ENCODE data around the gene VPS25. TPM values are rescaled to one million over a fixed set of nuclear protein-coding genes. Genes with fewer than 3 reads are reported as not detected.

VPS25 gene
- total RNA-seq, 1 donor from 2014 or later, result 76.5 TPM

GRCh38 chr17:42772945-42773289, 332 bp upstream of the VPS25 start:
- Mint-ChIP-seq H3K9me3 (ENCODE audit: low read depth) (no peaks in the 10 kb centered on the region), H3K27ac (peak overlapping the region; percentile 97), H3K36me3 (ENCODE audit: insufficient read depth) (peaks cover 8% of the 10 kb centered on the region), H3K4me1 (ENCODE audit: low read depth) (peaks cover 21% of the 10 kb centered on the region), H3K27me3 (peaks cover 6% of the 10 kb centered on the region), H3K4me3 (ENCODE audit: low read depth) (peak overlapping the region; percentile 100)
- TF ChIP-seq CTCF (IDR thresholded peaks at IDR 0.05; ENCODE audit: unreplicated experiment), result no peak
- no peak for DNase-seq (ENCODE audit: low spot score, unreplicated experiment)

DNA sequence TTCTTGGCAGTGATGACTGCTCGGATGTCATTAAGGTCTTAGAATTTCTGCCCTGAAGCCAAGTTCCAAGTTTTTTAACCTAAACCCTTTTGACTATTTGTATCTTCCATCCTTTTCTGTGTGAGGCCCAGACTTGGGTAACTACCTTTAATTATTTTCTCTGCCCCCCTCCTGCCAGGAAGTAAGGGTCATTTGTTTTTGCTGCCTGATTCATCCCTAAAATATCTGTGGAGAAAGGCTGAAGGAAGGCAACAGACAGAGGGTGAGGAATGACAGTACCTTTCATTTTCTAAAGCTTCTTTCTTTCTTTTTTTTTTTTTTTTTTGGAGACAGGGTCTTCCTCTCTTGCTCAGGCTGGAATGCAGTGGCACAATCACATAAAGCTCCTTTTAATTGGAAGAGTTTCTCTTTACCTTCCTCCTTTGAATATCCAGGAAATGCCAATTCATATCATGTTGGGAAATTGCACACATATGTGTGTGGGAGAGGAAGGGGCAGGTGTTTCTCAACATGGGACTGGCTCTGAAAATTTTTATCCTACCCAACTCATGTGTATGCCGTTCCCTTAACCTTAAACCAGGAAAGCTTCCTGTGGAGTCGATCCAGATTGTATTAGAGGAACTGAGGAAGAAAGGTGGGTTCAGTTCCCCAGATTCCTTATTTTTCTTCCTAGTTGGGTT, 957 bp downstream of the VPS25 start:
- Mint-ChIP-seq H3K36me3 (ENCODE audit: insufficient read depth) (peaks cover 9% of the 10 kb centered on the region), H3K4me3 (ENCODE audit: low read depth) (peak overlapping the region; percentile 100), H3K4me1 (ENCODE audit: low read depth) (peaks cover 21% of the 10 kb centered on the region), H3K27me3 (no peaks in the 10 kb centered on the region), H3K9me3 (ENCODE audit: low read depth) (no peaks in the 10 kb centered on the region), H3K27ac (peak overlapping the region; percentile 97)
- DNase-seq (ENCODE audit: low spot score, unreplicated experiment), result no peak
- TF ChIP-seq CTCF (IDR thresholded peaks at IDR 0.05; ENCODE audit: unreplicated experiment), result no peak

GRCh38 chr17:42775534-42776098, 2.4 kb downstream of the VPS25 start:
- no peak for DNase-seq (ENCODE audit: low spot score, unreplicated experiment)
- H3K4me1 Mint-ChIP-seq (ENCODE audit: low read depth), result peaks cover 30% of the 10 kb centered on the region
- no peak for TF ChIP-seq CTCF (IDR thresholded peaks at IDR 0.05; ENCODE audit: unreplicated experiment)
- no peaks in the 10 kb centered on the region for H3K9me3 Mint-ChIP-seq (ENCODE audit: low read depth)
- H3K4me3 Mint-ChIP-seq (ENCODE audit: low read depth), result peak overlapping the region; percentile 100
- H3K36me3 Mint-ChIP-seq (ENCODE audit: insufficient read depth), result peaks cover 11% of the 10 kb centered on the region
- no peaks in the 10 kb centered on the region for H3K27me3 Mint-ChIP-seq
- H3K27ac Mint-ChIP-seq, result no peak overlapping the region

DNA sequence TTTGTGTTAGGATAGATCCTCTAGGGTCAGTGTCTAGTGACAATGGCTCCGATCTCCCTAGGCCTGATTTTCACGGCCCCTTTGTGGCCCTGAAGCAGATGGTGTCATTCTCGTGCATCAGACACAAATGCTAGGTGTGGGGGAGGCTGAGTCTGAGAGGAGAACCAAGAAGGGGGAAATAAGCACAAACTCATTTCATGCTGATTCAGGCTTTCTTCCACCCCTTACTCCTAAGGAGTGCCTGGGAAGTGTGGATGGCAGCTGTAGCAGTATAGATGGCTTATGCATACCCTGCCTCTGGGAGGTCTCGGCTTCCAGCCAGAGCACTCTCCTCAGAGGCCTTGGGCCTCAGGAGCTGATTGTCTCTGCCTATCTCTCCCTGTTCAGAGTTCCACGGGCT, 5.3 kb downstream of the VPS25 start:
- no peak overlapping the region for H3K4me3 Mint-ChIP-seq (ENCODE audit: low read depth)
- no peak overlapping the region for H3K27ac Mint-ChIP-seq
- no peak for TF ChIP-seq CTCF (IDR thresholded peaks at IDR 0.05; ENCODE audit: unreplicated experiment)

DNA sequence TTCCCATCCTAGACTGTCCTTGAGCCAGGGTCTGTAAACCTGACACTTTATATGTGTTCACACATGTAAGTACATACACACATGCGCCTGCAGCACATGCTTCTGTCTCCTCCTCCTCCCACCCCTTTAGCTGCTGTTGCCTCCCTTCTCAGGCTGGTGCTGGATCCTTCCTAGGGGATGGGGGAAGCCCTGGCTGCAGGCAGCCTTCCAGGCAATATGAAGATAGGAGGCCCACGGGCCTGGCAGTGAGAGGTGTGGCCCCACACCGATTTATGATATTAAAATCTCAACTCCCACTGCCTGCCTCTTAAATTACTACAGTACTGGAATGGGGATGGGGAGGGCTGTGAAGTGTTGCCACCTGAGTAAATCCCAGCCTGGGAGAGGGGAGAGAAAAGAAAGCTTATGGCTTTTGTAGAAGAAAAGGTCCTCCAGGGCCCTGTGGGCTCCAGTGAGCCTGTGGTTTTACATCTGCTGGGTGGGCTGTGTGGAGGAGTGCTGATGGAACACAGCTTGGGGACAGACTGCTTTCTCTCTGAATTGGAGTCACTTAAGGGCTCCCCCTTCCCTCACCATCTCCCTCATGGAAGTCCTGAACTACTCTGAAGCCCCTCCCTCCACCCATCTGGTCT, 6.2 kb downstream of the VPS25 start:
- Mint-ChIP-seq H3K4me3 (ENCODE audit: low read depth) (peak overlapping the region; percentile 61), H3K36me3 (ENCODE audit: insufficient read depth) (peaks cover 11% of the 10 kb centered on the region), H3K27me3 (peaks cover 24% of the 10 kb centered on the region), H3K9me3 (ENCODE audit: low read depth) (no peaks in the 10 kb centered on the region), H3K27ac (peak overlapping the region; percentile 59), H3K4me1 (ENCODE audit: low read depth) (peaks cover 14% of the 10 kb centered on the region)
- TF ChIP-seq CTCF (IDR thresholded peaks at IDR 0.05; ENCODE audit: unreplicated experiment), result no peak
- no peak for DNase-seq (ENCODE audit: low spot score, unreplicated experiment)

More for the DNA sequence above, 5.3 kb downstream of the VPS25 start:
- H3K36me3 Mint-ChIP-seq (ENCODE audit: insufficient read depth), result peaks cover 11% of the 10 kb centered on the region
- H3K27me3 Mint-ChIP-seq, result peaks cover 21% of the 10 kb centered on the region
- peaks cover 18% of the 10 kb centered on the region for H3K4me1 Mint-ChIP-seq (ENCODE audit: low read depth)
- no peak for DNase-seq (ENCODE audit: low spot score, unreplicated experiment)
- no peaks in the 10 kb centered on the region for H3K9me3 Mint-ChIP-seq (ENCODE audit: low read depth)

All from progenitor cell of endocrine pancreas (in vitro differentiated cells).